Measurements from ENCODE around the gene CFAP100. TPM values are rescaled to one million over a fixed set of nuclear protein-coding genes. Genes with fewer than 3 reads are reported as not detected.

The CFAP100 gene
- total RNA-seq, 1 experiment from 2014 or later: not detected

DNA sequence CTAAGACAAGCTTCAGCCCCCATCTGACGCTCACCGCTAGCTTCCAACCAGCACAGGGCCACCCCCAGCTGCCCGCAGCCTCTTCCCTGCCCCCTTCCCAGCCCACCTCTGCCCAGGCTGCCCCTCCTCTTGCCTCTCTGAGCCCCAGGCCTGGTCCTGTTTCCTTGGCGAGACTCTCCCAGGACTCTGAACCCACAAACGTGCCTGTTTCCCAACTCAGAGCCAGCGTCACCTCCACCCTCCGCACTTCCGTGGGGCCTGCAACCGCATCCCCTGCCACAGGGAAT lies 45.9 kb downstream of the CFAP100 start:
- DNase-seq (ENCODE audit: low read depth): no peak

- no peak for DNase-seq (ENCODE audit: low read depth)
These were observed 46.7 kb downstream of the CFAP100 start for GRCh38 chr3:126441256-126441880.

- no peak for DNase-seq (ENCODE audit: low read depth)
These were observed 47.6 kb downstream of the CFAP100 start for GRCh38 chr3:126442094-126442855.

GRCh38 chr3:126442856-126443242 lies 48.1 kb downstream of the CFAP100 start:
- no peak for DNase-seq (ENCODE audit: low read depth)

- no peak for DNase-seq (ENCODE audit: low read depth)
These were observed 50.8 kb downstream of the CFAP100 start for GRCh38 chr3:126445506-126445905.

DNA sequence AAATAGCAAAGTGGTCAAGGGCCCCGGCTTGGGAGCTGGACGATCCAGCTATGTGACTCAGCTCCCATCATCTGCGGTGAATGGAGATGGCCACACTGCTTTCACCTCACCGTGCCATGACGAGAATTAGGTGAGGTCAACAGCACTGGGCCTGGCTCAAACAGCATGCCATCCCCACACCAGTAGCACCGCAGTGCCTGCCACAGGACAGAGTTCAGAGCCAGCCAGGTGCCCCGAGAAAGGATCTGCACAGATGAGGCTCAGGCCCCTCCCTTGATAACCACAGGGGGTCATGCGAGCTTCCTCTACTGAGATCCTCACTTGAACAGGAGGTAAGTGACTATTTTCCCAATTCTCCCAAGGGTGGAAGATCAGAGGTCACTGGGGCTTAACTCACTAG lies 51.6 kb downstream of the CFAP100 start:
- DNase-seq (ENCODE audit: low read depth): no peak

GRCh38 chr3:126446791-126447190 lies 52.1 kb downstream of the CFAP100 start:
- DNase-seq (ENCODE audit: low read depth): no peak

DNA sequence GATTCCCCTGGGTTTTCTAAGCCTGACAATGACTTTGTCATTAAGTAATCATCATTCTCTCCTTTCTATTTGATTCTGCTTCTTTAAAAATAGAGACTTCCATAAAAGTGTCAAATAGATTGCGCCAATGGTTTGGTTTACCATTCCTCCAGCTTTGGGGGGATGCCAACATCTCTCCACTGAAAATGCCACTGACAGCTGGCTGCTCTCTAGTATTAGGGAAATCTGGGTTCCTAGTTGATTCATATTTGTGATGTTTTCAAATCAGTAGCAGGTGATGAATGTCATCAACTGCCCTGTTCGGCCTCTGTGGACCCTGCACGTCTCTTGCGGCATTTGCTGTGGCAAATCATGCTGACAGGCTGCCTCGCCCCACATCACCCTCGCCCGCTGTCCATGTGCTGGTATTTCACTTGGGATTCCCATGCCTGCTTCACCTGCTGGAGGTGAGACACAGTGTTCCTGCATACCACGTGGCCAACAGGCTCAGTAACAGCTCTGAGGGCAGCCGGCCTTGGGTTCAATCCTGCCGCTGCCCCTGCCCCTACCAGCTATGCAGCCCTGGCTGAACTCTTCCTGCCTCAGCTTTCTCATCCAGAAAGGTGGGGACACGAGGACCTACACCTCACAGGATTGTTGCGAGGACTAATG lies 52.9 kb downstream of the CFAP100 start:
- DNase-seq (ENCODE audit: low read depth): peak; percentile 73

- DNase-seq (ENCODE audit: low read depth): peak; percentile 45
These were observed 53.6 kb downstream of the CFAP100 start for GRCh38 chr3:126448136-126448892.

GRCh38 chr3:126448893-126449180 lies 54.1 kb downstream of the CFAP100 start:
- DNase-seq (ENCODE audit: low read depth): no peak

GRCh38 chr3:126449621-126450051 lies 54.9 kb downstream of the CFAP100 start:
- DNase-seq (ENCODE audit: low read depth): no peak

- no peak for DNase-seq (ENCODE audit: low read depth)
These were observed 55.5 kb downstream of the CFAP100 start for GRCh38 chr3:126450219-126450618.

- DNase-seq (ENCODE audit: low read depth): no peak
These were observed 56.0 kb downstream of the CFAP100 start for GRCh38 chr3:126450744-126451143.

DNA sequence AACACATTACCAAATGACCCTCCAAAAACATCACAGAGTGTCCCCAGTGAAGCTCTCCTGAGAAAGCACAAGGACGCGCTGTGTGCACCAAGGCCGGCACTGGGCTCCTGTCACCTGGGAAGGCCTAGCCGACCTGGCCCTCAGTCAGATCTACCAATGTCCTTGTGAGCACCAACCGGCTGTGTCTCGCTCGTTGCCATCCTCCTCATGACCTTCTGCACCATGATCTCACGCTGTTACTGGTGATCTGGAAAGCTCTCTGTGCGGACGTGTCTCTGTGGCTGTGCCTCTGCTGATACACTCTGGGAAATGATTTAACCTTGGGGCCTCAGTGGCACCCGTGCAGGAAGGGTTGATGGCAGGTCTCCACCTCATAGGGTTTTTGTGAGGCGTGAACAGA lies 56.8 kb downstream of the CFAP100 start:
- no peak for DNase-seq (ENCODE audit: low read depth)

- no peak for DNase-seq (ENCODE audit: low read depth)
These were observed 57.5 kb downstream of the CFAP100 start for GRCh38 chr3:126452213-126452612.

DNA sequence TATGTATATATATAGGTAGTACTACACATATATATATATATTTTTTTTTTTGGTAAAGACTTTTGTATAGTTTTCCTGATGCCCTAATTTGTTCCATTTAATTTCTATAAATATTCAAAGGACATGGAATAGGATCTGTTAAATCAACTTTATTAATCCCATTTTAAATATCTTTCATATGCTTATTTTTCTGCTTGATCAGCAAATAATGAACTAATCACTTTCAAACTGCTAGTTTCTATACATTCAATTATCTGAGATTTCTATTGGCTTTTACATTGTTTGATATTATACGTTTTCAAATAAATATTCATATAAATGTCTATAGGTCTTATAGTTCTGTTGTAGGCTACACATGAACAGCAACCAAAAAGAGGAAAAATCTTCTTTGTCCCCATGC lies 59.3 kb downstream of the CFAP100 start:
- DNase-seq (ENCODE audit: low read depth): no peak

DNA sequence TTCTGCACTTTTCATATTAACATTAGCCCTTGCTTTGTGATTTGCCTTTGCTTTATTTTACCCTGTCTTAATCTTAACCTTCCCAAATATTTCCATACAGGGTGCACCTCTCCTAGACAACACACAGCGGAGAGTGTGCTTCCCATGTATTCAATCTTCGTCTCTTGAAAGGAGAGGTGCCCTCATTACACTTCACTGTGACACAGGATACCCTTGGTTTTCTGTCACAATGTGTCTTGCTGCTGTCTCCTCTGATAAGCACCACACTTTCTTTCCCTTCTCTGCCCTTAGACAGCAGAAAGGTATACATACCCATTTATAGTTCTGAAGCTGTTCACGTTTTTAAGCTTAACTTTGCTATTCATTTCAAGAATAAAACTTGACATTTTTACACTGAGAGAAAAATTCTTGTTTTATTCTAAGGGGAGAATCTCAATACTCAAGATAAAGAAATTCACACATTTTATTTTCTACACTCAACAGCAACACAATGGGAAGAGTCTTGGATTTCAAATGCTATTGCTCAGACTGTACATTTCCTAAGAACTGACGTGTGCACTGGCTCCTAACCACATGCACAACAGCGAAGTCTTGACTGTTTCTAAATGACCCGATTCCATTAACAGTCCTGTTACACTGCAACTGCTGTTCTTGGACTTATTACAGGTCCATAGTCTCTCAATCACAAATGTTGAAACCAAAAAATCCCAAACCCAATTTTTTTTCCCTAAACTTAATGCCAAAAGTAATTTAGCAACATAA lies 59.9 kb downstream of the CFAP100 start:
- DNase-seq (ENCODE audit: low read depth): no peak

GRCh38 chr3:126456211-126456610 lies 61.5 kb downstream of the CFAP100 start:
- no peak for DNase-seq (ENCODE audit: low read depth)

- no peak for DNase-seq (ENCODE audit: low read depth)
These were observed 62.2 kb downstream of the CFAP100 start for GRCh38 chr3:126456766-126457388.

GRCh38 chr3:126459111-126459762 lies 64.5 kb downstream of the CFAP100 start:
- no peak for DNase-seq (ENCODE audit: low read depth)

DNA sequence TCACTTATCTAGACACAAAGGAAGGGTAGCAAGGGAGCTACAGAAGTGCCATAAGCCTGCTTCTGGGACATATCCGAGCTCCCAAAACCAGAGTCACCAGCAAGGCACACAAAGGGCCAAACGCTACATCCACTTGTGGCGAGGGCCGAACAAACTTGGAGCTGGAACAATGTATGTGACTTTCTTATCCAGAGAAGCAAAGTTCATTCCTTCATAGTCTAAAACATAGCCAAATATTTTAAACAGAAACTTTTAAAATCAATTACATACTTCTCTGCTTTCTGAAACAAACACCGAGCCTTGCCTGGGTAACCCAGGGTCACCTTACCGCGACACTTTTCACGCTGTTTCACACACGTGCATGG lies 65.0 kb downstream of the CFAP100 start:
- DNase-seq (ENCODE audit: low read depth): no peak

All from LHCN-M2 (cell line).